Measurements from ENCODE around the gene MACROD1.
A peak's percentile ranks its signal among the peaks of the same experiment; 100 is the strongest.

MACROD1 gene

DNA sequence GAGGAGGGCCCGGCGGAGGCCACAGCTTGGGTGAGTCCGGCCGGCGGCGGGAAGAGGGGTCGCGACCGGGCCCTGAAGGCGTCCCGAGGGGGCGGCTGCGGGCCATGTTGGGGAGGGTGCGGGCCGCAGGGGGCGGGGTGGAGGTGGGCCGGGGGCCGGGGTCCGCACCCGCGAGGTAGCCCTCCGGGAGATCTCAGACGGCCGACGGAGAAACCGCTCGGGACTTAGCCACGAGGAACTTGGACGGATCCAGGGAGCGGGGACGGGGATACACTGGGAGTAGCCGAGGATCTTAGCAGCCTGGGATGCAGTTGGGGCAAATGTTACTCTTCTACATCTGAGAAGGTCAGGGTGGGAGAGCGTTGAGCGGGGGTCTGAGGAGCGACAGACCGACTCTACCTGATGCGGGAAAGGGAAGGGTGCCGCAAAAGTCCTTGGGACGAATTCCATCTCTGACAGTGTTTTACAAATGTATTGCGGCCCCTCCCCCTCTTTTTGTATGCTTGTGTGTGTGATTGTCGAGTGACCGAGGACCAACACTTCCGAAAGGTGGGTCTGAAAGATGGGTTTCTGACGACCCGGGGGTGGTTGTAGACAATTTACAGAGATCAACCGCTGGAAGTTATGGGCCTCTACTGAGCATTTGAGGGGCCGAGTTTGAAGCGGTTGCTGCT, 20.7 kb upstream of the MACROD1 start:
- FAIRE-seq = no peak
- TF ChIP-seq SPI1 (IDR thresholded peaks at IDR 0.05; ENCODE audit: low read depth, low read length) (no peak), TAF1 (IDR thresholded peaks at IDR 0.05; ENCODE audit: low read depth, low read length) (no peak), POLR2A (IDR thresholded peaks at IDR 0.05; ENCODE audit: low read depth, low read length) (no peak), PAX5 (IDR thresholded peaks at IDR 0.05; ENCODE audit: insufficient read depth, low read length, severe bottlenecking) (no peak), POLR2AphosphoS5 (IDR thresholded peaks at IDR 0.05; ENCODE audit: low read depth, low read length) (no peak), POU2F2 (IDR thresholded peaks at IDR 0.05; ENCODE audit: low read depth, low read length) (no peak)
- no peak for DNase-seq (ENCODE audit: insufficient read length, low spot score)

DNA sequence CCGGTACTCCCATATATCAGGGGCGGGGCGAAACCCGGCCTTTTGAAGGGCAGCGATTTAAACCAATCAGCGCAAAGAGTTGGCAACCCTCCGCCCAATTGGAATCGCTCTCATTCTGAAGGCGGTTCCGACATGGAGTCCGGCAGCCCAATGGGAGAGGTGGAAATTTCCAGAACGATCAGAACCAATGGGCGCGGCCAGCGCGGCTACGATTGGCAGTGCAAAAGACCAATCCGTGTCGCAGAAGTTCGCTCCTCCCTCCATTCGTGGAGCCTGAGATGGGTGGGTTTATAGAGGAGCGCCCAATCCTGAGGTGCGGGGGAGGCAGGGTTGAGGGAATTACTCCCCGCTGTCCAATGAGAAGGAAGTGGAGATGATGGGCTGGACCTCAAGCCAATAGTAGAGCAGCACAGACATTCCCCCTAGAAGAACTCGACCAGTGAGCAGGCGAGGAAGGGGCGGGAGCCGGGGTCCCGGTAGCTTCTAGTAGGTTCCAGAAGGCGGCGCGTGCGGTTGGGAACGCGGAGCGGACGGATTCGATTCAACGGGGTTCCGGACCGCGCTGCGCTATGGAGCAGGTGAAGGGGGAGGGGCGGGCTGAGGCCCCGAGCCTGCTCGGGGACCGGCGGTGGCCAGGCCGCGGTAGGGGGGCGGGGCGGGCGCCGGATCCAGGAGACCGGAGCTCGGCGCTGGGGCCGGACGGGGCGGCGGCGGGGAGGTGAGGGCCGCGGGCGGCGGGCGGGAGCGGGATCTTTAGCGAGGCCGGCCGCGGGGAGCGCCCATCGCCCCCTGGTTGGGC, 20.0 kb upstream of the MACROD1 start, which contains the start of gene STIP1:
STIP1 (plus strand) TSS at position 479 of the 799 bp plus-strand sequence; CDS start at position 570, 91 bp downstream.
- peak; percentile 95 for DNase-seq (ENCODE audit: insufficient read length, low spot score)
- TF ChIP-seq PAX5 (IDR thresholded peaks at IDR 0.05; ENCODE audit: insufficient read depth, low read length, severe bottlenecking) (no peak), TAF1 (IDR thresholded peaks at IDR 0.05; ENCODE audit: low read depth, low read length) (peak; percentile 93), SPI1 (IDR thresholded peaks at IDR 0.05; ENCODE audit: low read depth, low read length) (no peak), POLR2A (IDR thresholded peaks at IDR 0.05; ENCODE audit: low read depth, low read length) (no peak), POU2F2 (IDR thresholded peaks at IDR 0.05; ENCODE audit: low read depth, low read length) (no peak; the same call in 1 of the 2 replicates)
- peak; percentile 94 for FAIRE-seq

DNA sequence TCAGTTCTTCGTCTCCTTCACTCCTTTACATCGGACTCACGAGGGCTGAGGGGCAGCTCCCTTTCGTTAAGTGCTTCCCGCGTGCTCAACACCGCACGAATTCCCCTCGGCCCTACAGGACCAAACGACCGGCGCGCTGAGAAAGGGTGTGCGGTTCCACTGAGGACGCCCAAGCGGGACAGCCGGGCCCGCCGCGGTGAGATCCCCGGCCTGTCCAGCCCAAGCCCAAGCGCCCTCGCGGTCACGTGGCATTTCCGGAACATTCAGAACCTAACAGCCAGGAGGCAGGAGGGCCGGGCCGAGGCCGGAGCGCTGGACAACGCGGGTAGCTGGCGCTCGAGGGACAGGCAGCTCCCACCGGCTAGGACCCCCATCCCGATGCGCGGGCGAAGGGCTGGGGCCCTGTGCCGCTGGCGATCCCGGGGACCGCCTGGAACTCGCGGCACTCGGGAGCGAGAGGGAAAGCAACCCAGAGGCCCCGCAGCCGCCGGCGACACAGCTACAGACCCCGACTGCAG, 19.3 kb upstream of the MACROD1 start:
- FAIRE-seq (no peak), DNase-seq (ENCODE audit: insufficient read length, low spot score) (peak; percentile 39)
- TF ChIP-seq PAX5 (IDR thresholded peaks at IDR 0.05; ENCODE audit: insufficient read depth, low read length, severe bottlenecking) (no peak), TAF1 (IDR thresholded peaks at IDR 0.05; ENCODE audit: low read depth, low read length) (peak; percentile 95), POU2F2 (IDR thresholded peaks at IDR 0.05; ENCODE audit: low read depth, low read length) (peak; percentile 78; the same call in 1 of the 2 replicates), POLR2A (IDR thresholded peaks at IDR 0.05; ENCODE audit: low read depth, low read length) (peak; percentile 91), POLR2AphosphoS5 (IDR thresholded peaks at IDR 0.05; ENCODE audit: low read depth, low read length) (peak; percentile 94)

DNA sequence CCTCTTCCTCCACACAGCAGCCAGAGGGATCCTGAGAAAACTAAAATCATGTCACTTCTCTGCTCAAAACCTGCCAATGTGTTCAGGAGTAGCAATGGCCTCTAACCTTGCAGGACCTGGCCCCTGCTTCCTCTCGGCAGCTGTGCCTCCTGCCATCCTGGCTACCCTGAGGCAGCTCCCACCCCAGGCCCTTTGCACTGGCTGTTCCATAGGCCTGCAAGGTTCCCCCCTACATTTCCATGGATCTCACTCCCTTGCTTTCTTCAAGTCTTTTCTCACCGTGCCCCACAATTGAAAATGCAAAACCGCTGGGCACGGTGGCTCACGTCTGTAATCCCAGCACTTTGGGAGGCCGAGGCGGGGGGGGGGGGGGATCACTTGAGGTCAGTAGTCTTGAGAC, 18.0 kb upstream of the MACROD1 start:
- no peak for TF ChIP-seq POU2F2 (IDR thresholded peaks at IDR 0.05; ENCODE audit: low read depth, low read length)
- TF ChIP-seq TAF1 (IDR thresholded peaks at IDR 0.05; ENCODE audit: low read depth, low read length) = no peak
- no peak for TF ChIP-seq PAX5 (IDR thresholded peaks at IDR 0.05; ENCODE audit: insufficient read depth, low read length, severe bottlenecking)
- no peak for TF ChIP-seq POLR2AphosphoS5 (IDR thresholded peaks at IDR 0.05; ENCODE audit: low read depth, low read length)
- no peak for TF ChIP-seq POLR2A (IDR thresholded peaks at IDR 0.05; ENCODE audit: low read depth, low read length)
- TF ChIP-seq SPI1 (IDR thresholded peaks at IDR 0.05; ENCODE audit: low read depth, low read length) = no peak
- DNase-seq (ENCODE audit: insufficient read length, low spot score) (no peak), FAIRE-seq (no peak)

DNA sequence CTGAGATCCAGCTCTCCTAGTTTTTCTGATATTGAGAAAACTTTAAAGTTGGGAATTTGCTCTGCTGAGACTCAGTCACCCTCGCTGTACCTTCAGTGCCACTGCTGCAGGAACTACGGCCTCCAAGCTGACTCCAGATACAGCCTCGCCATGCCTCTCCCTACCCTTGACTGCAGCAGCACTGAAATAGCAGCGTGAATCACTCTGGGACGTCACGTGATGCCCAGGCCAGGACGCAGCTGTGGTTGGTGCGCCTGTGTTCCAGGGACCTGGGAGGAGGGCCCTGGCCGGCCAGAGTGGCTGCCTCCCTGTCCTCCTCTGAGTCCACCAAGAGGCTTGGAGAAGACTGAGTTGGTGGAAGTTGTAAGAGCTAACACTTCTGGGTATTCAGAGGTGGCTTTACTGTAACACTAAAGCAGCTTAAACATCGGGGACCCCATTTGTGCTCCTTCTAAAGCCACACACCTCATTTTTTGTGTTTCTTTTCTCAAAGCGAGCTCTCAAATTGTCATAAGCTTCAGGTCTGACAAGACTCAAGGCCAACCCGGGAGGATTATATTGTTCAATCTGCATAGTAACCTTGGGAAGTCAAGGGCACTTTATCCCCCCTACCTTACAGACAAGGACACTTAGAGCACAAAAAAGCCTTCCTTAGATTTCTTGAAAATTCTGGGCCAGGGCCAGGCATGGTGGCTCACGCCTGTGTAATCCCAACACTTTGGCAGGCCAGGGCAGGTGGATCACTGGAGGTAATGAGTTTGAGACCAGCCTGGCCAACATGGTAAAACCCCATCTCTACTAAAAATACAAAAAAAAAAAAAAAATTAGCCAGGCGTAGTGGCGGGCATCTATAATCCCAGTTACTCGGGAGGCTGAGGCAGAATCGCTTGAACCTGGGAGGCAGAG, 15.8 kb upstream of the MACROD1 start:
- DNase-seq (ENCODE audit: insufficient read length, low spot score) (peak; percentile 42), FAIRE-seq (peak; percentile 96)
- TF ChIP-seq POLR2AphosphoS5 (IDR thresholded peaks at IDR 0.05; ENCODE audit: low read depth, low read length) (no peak), POU2F2 (IDR thresholded peaks at IDR 0.05; ENCODE audit: low read depth, low read length) (0 out of 2 replicates have a peak, but pooled peaks have one; percentile 16), TAF1 (IDR thresholded peaks at IDR 0.05; ENCODE audit: low read depth, low read length) (0 out of 2 replicates have a peak, but pooled peaks have one; percentile 13), POLR2A (IDR thresholded peaks at IDR 0.05; ENCODE audit: low read depth, low read length) (peak; percentile 53; the same call in 1 of the 2 replicates)

DNA sequence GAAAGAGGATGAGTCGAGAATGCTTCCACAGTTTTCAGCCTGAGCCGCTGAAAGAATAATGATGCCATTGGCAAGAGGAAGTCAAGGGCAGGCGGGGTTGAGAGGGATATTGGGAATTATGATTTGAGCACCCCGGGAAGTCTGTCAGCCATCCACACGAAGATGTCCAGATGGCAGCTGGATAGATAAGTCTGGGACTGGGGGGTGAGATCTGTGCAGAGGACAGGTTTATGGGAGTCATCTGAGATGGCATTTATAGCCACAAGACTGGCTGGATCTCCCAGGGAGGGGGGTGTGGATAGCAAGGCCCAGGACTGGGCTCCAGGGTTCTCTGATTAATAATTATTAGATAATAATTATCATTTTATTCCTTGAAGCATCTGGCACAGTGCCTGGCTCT, 15.0 kb upstream of the MACROD1 start:
- no peak for DNase-seq (ENCODE audit: insufficient read length, low spot score)
- FAIRE-seq = no peak
- no peak for TF ChIP-seq POU2F2 (IDR thresholded peaks at IDR 0.05; ENCODE audit: low read depth, low read length)
- no peak for TF ChIP-seq SPI1 (IDR thresholded peaks at IDR 0.05; ENCODE audit: low read depth, low read length)
- TF ChIP-seq POLR2A (IDR thresholded peaks at IDR 0.05; ENCODE audit: low read depth, low read length) = no peak

DNA sequence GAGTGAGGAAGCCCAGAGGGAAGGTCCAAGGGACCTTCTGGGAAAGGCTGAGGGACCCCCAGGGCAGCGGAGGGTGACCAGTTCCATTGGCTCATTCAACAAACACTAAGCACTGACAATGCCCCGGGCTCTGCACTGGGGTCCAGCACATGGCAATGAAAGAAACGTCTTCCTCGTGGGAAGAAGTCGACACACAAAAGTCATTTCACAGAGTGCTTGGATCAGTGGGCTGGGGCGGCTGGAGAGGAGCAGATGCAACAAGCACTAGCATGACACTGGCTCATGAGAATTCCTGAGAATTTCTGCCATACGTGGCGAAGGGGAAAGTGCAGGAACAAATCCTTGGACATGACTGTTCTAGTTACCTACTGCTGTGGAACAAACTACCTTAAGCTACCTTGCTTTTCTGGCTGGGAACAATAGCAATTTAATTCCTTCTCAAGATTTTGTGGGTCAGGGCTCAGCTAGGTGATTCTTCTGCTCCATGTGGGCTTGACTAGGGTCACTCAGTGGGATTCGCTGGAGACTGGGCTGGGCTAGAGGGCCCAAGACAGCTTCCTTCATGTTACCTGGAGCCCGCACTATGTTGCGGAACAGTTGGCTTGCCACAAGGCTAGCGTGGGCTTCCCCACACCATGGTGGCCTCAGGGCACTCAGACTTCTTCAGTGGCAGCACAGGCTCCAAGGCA, 13.2 kb upstream of the MACROD1 start:
- TF ChIP-seq POLR2A (IDR thresholded peaks at IDR 0.05; ENCODE audit: low read depth, low read length) (no peak), POLR2AphosphoS5 (IDR thresholded peaks at IDR 0.05; ENCODE audit: low read depth, low read length) (no peak), POU2F2 (IDR thresholded peaks at IDR 0.05; ENCODE audit: low read depth, low read length) (no peak), PAX5 (IDR thresholded peaks at IDR 0.05; ENCODE audit: insufficient read depth, low read length, severe bottlenecking) (no peak), SPI1 (IDR thresholded peaks at IDR 0.05; ENCODE audit: low read depth, low read length) (no peak), TAF1 (IDR thresholded peaks at IDR 0.05; ENCODE audit: low read depth, low read length) (no peak)
- no peak for DNase-seq (ENCODE audit: insufficient read length, low spot score)
- FAIRE-seq = no peak

DNA sequence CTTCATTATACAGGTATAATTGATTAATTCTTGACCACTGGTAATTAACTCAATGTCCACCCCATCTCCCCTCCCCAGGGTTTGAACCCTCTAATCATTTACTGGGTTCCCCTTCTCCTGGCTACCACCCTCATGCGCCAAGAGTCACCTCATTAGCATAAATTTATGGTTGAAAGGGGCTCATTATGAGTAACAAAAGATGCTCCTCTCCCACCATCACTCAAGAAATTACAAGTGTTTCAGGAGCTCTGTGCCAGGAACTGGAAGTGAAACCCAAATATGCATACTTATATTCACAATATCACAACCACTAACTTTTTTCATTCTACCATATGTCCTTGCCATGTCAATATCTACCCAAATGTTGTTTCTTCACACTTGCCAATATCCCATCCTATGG, 12.3 kb upstream of the MACROD1 start:
- FAIRE-seq (no peak), DNase-seq (ENCODE audit: insufficient read length, low spot score) (no peak)
- TF ChIP-seq POLR2A (IDR thresholded peaks at IDR 0.05; ENCODE audit: low read depth, low read length) = no peak
- peak; percentile 91 for TF ChIP-seq SPI1 (IDR thresholded peaks at IDR 0.05; ENCODE audit: low read depth, low read length)
- peak; percentile 72; the same call in 1 of the 2 replicates for TF ChIP-seq POU2F2 (IDR thresholded peaks at IDR 0.05; ENCODE audit: low read depth, low read length)
